ENCODE data around the gene ARVCF.

GRCh38 chr22:19986410-19987341 is 29.9 kb downstream of the ARVCF start:
- TF ChIP-seq EZH2 (IDR thresholded peaks at IDR 0.05; ENCODE audit: insufficient read depth, poor library complexity, severe bottlenecking), result no peak
- no peak for TF ChIP-seq EZH2phosphoT487 (IDR thresholded peaks at IDR 0.05; ENCODE audit: insufficient read depth, low read depth)
